HG03097 (cell line): Measurements from ENCODE around the gene ZFYVE16.
A peak's percentile ranks its signal among the peaks of the same experiment; 100 is the strongest.
"Not testable (repeated sequence)": the region's sequence is repeated elsewhere in the genome, so short reads cannot be mapped to it uniquely, and the experiment has no call there.

Source experiments
- ATAC-seq: cut with Tn5 transposase; IDR thresholded peaks from one replicate; pipeline ENCODE4 v1.9.1; 2021; ENCODE audit not compliant: unreplicated experiment, low FRiP score

Gene ZFYVE16

GRCh38 chr5:80407735-80408483, at the start of gene ZFYVE16:
Gene ZFYVE16 (plus strand): TSS chr5:80408064. CDS start chr5:80434148, 26,084 bp downstream.
- ATAC-seq: peak; percentile 80

DNA sequence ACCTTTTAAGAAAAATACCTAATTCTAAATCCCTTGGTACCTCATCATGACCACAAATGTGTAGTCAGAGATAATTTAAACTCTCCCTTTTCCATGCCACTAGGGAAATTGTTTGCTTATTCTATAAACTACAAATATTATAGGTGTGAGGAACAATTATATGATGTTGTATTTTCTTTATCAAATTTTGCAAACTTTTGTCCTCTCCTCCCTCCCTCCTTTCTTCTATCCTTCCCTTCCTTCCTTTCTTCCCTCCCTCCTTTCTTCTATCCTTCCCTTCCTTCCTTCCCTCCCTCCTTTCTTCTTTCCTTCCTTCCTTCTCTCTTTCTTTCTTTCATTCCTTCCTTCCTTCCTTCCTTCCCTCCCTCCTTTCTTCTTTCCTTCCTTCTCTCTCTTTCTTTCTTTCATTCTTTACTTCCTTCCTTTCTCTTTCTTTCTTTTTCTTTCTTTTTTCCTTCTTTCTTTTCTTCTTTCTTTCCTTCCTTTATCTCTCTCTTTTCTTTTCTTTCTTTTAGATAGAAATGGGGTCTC, 46.9 kb upstream of the ZFYVE16 start:
- ATAC-seq: no peak

DNA sequence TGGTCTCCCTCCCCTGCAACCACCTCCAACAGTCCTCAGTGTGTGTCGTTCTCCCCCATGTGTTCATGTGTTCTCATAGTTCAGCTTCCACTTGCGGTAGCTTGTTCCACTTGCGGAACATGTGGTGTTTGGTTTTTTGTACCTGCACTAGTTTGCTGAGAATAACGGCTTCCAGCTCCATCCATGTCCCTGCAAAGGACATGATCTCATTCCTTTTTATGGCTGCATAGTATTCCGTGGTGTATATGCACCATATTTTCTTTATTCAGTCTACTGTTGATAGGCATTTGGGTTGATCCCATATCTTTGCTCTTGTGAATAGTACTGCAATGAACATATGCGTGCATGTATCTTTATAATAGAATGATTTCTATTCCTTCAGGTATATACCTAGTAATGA, 43.0 kb upstream of the ZFYVE16 start:
- ATAC-seq: no peak

- ATAC-seq: no peak
Measured at GRCh38 chr5:80368661-80369480, 39.0 kb upstream of the ZFYVE16 start.

GRCh38 chr5:80369521-80369920, 38.3 kb upstream of the ZFYVE16 start:
- no peak for ATAC-seq

DNA sequence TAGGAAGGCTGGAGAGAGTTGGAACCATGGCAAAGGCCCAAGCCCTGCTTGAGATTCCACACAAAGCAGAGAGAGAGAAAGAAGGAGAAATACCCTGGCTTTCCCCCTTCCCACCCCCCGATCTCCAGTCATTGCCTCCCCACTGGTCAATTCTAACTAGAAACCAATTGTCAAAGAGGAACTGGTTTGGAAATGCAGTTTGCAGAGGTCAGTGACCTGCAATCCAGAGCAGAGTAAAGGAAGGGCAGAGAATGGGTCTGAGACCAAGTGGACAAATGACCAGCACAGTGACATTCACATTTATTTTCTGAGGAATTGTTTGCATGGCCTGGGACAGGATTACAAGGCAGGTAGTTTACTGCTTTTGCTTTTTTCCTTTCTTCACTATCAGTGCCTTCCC, 37.5 kb upstream of the ZFYVE16 start:
- ATAC-seq: no peak

DNA sequence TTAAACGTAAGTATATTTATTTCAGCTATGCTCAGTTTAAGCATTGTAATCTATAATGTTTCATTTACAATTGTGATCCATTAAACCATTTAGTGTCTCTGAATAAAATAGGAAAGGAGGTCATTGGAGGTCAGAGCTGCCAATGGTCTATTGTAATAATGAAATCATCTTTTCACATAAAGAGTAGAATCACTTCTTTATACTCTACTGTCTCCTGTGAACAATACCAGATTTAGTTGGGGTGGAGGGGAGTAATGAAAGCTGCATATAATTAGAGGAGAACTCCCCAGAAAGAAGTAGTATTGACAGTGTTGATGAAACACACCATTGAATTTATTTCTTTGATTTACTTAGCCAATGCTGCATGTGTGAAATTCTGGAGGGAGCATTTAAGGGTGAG, 35.1 kb upstream of the ZFYVE16 start:
- ATAC-seq: no peak

- no peak for ATAC-seq
Measured at GRCh38 chr5:80374188-80374587, 33.7 kb upstream of the ZFYVE16 start.

- ATAC-seq: no peak
Measured at GRCh38 chr5:80376557-80376956, 31.3 kb upstream of the ZFYVE16 start.

- no peak for ATAC-seq
Measured at GRCh38 chr5:80382488-80382887, 25.4 kb upstream of the ZFYVE16 start.

GRCh38 chr5:80387063-80387768, 20.6 kb upstream of the ZFYVE16 start:
- peak; percentile 62 for ATAC-seq

- no peak for ATAC-seq
Measured at GRCh38 chr5:80389580-80389979, 18.3 kb upstream of the ZFYVE16 start.

DNA sequence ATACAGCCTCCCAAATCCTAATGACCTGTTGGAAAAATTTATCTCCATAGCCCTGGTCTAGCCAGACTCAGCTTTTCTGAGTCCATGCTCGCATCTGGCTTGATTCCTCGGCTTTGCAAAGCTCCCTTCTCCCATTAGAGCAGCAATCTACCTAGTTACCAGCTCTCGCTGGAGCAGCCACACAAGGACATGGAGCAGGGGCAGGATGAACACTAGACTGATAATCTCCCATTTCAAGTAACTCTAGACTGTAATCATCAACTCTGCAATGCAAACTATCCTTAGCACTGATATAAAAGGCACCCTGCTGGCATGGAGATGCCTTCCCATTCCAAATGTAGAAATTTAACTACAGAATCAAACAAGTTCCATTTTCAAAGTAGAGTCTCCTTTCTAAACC, 17.5 kb upstream of the ZFYVE16 start:
- not testable (repeated sequence) for ATAC-seq

DNA sequence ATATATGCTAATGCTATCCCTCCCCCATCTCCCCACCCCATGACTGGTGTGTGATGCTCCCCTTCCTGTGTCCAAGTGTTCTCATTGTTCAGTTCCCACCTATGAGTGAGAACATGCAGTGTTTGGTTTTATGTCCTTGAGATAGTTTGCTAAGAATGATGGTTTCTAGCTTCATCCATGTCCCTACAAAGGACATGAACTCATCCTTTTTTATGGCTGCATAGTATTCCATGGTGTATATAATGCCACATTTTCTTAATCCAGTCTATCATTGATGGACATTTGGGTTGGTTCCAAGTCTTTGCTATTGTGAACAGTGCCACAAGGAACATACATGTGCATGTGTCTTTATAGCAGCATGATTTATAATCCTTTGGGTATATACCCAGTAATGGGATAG, 16.6 kb upstream of the ZFYVE16 start:
- not testable (repeated sequence) for ATAC-seq

DNA sequence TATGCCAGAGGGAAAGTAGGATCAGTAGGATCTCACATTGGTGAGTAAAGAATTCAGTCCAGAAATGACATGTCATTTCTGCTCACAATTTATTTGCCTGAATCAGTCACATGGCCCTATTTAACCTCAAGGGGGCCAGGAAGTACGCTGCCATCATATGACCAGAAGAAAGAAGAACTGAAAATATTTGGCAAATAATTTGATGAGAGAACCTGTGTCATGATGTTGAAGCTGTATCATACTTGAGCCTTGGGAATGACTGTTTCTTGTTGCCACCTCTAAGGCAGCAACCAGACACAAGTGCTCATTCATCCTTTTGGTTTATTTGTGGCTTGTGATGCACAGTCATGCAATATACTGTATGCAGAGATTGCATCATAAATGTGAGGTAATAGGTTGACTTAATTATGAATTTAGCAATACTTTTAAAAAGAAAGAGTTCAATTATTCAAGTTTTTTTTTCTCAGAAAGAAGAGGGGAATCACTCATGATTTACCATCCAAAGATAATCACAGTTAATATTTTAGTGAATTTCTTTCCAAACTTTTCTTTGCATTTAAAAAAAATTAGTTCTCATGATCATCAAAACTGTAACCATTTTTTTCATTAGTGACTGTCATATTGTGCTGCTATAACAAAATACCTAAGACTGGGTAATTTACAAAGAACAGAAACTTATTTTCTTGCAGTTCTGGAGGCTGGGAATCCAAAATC, 8.2 kb upstream of the ZFYVE16 start:
- ATAC-seq: peak; percentile 82

GRCh38 chr5:80400368-80400767, 7.5 kb upstream of the ZFYVE16 start:
- not testable (repeated sequence) for ATAC-seq

DNA sequence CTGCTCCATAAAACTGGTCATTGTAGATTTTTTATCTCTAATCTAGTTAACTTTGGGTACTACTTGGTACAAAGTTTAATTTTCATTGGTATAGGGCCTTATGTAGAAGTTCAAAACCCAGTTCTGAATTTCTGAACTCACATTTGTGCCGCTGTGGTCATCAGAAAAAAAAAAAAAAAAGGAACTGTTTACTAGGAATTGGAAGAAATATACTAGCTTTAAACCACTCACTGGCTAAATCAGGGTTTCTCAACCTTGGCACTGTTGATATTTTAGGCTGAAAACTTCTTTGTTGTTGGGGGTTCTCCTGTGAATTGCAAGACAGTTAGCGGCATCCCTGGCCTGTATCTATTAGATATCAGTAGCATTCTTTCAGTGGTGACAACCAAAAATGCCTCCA, 4.1 kb upstream of the ZFYVE16 start:
- no peak for ATAC-seq

DNA sequence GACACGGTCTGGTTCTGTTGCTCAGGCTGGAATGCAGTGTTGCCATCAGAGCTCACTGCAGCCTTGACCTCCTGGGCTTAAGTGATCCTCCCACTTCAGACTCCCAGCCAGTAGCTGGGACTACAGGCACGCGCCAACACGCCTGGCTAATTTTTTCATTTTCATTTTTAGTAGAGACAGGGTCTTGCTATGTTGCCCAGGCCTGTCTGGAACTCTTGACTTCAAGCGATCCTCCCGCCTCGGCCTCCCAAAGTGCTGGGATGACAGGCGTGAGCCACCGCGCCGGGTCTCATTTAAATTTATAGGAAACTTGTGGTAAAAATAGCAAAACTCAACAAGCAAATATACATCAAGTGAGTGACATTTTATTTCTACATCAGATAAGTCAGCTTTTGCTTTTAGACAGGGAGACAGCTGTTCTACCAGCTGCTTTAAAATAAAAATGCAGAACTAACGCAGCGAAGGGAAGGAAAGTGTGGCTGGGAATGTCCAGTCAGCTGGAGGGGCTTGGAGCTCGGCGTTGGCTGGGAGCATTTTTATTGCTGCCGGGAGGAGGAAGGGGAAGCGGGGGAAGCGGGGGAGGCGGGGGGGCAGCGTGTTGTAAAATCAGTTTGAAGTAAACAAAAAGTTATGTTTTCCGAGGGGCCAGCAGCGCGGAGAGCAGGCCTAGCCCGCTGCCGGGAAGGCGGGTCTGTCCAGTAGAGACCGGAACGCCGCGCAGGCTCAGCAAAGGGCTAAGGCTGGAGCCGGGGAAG, 707 bp upstream of the ZFYVE16 start:
- ATAC-seq: no peak

GRCh38 chr5:80408484-80409366, 861 bp downstream of the ZFYVE16 start:
- ATAC-seq: no peak
